Sigmoid colon (tissue), 7 donors: ENCODE results near the gene METTL5. TPM values are rescaled to one million over a fixed set of nuclear protein-coding genes. Genes with fewer than 3 reads are reported as not detected.

ENCODE experiments used
- DNase-seq: peaks from one replicate; pipeline ENCODE4 v3.0.0-alpha.2; 2019
- H3K27ac ChIP-seq, 4 donors: fragments of 200-600 bp; sonication (generic); one replicate each; pipeline ENCODE4 v1.5.1; 2016 to 2019; ENCODE audit warnings: mild to moderate bottlenecking in 1 of 4
- H3K27me3 ChIP-seq, 3 donors: fragments of 200-600 bp; sonication (generic); one replicate each; pipeline ENCODE4 v1.5.1; 2019; ENCODE audit warnings: mild to moderate bottlenecking in 1 of 3
- H3K36me3 ChIP-seq, 4 donors: fragments of 200-600 bp; sonication (generic); one replicate each; pipeline ENCODE4 v1.5.1; 2016 to 2019
- H3K4me1 ChIP-seq, 4 donors: fragments of 200-600 bp; sonication (generic); one replicate each; pipeline ENCODE4 v1.5.1; 2017 to 2019
- H3K4me3 ChIP-seq, 4 donors: fragments of 200-600 bp; sonication (generic); one replicate each; pipeline ENCODE4 v1.5.1; 2017 to 2019; ENCODE audit warnings: mild to moderate bottlenecking in 2 of 4, moderate library complexity in 1 of 4
- H3K9me3 ChIP-seq, 4 donors: fragments of 200-600 bp in 3 of 4; sonication (generic) in 3 of 4; one replicate each; pipeline versions ENCODE4 v1.5.1 to v1.6.1; 2013 to 2019
- EP300 ChIP-seq, 4 donors: sonication (generic); formaldehyde crosslinking; IDR thresholded peaks; one replicate each; pipeline ENCODE4 v1.6.1; 2017; ENCODE audit warnings: antibody characterized with exemption in 4 of 4
- POLR2A ChIP-seq, 2 donors: fragments of 450-650 bp; IDR thresholded peaks; one replicate each; pipeline ENCODE4 v1.6.1; 2016; ENCODE audit warnings: antibody characterized with exemption in 2 of 2, mild to moderate bottlenecking in 2 of 2, moderate library complexity in 2 of 2
- POLR2AphosphoS5 ChIP-seq, 4 donors: sonication (generic); formaldehyde crosslinking; IDR thresholded peaks; one replicate each; pipeline ENCODE4 v1.6.1; 2017; ENCODE audit warnings: antibody characterized with exemption in 4 of 4
- WGBS, 2 donors: extraction: QIAGEN DNeasy Blood & Tissue Kit; methylation state at CpG; one replicate each; pipeline ENCODE4 v1.1.7; 2013; 5-methylcytosine and 5-hydroxymethylcytosine counted together
- intact Hi-C: fragments of 100-400 bp; cut with DNase I; formaldehyde crosslinking; loops from one replicate; pipeline ENCODE4 v1.15.1; 2023
- polyA plus RNA-seq, 3 donors: library from polyadenylated mRNA; stranded (reverse); fragments of 200-250 nt; gene quantifications; one replicate each; pipeline ENCODE4 v1.2.3, GENCODE V29; 2013
- total RNA-seq, 4 donors: library from RNA; depleted of rRNA; stranded (reverse); fragments of >200 nt; gene quantifications; one replicate each; pipeline ENCODE4 v1.1.0, GENCODE V29; 2016
- TF ChIP-seq, protein P1 (sequence below), 4 experiments: fragments of 450-650 bp in 3 of 4; fragments of 200-600 bp in 1 of 4; IDR thresholded peaks; one replicate each; pipeline ENCODE4 v1.5.1; 2016 to 2019; ENCODE audit warnings: antibody characterized with exemption in 4 of 4, mild to moderate bottlenecking in 3 of 4, moderate library complexity in 2 of 4
- donor health status: healthy with polysubstance abuse.
- donor health status: Bipolar disorder and iron deficiency.
- donor health status: healthy.

Gene METTL5
- total and polyA plus RNA-seq, 7 donors: 47.8 to 337 (median 74.9) TPM

DNA sequence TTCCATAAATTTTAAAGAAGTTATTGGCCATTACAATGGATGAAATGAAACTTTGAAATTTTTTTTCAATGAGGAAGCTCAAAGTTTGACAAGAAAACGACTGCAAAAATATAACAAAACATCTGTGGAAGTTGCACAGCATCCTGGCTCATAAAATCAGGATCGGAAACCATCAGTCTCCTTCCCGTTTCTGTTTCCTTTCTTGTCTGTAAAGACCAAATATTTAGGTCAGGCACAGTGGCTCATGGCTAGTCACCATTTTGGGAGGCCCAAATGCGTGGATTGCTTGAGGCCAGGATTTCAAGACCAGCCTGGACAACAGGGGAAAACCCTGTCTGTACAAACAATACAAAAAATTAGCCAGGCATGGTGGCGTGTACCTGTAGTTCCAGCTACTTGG lies 53.7 kb downstream of the METTL5 start:
- Histone ChIP-seq H3K27me3 (no peaks in the 10 kb centered on the region), H3K36me3 (no peaks in the 10 kb centered on the region), H3K4me1 (peaks cover 2 to 21% (median 15%) of the 10 kb centered on the region in 4 donors), H3K9me3 (no peaks in the 10 kb centered on the region), H3K27ac (no peak overlapping the region), H3K4me3 (no peak overlapping the region)
- DNase-seq: no peak
- intact Hi-C loops: no loop called here
- WGBS, 2 donors: 69 to 88% methylated on average over 5 of the region's 5 CpGs
- no peak for TF ChIP-seq POLR2A (IDR thresholded peaks at IDR 0.05)
- TF ChIP-seq POLR2AphosphoS5 (IDR thresholded peaks at IDR 0.05): no peak
- TF ChIP-seq EP300 (IDR thresholded peaks at IDR 0.05): no peak
- TF ChIP-seq, protein P1, sequence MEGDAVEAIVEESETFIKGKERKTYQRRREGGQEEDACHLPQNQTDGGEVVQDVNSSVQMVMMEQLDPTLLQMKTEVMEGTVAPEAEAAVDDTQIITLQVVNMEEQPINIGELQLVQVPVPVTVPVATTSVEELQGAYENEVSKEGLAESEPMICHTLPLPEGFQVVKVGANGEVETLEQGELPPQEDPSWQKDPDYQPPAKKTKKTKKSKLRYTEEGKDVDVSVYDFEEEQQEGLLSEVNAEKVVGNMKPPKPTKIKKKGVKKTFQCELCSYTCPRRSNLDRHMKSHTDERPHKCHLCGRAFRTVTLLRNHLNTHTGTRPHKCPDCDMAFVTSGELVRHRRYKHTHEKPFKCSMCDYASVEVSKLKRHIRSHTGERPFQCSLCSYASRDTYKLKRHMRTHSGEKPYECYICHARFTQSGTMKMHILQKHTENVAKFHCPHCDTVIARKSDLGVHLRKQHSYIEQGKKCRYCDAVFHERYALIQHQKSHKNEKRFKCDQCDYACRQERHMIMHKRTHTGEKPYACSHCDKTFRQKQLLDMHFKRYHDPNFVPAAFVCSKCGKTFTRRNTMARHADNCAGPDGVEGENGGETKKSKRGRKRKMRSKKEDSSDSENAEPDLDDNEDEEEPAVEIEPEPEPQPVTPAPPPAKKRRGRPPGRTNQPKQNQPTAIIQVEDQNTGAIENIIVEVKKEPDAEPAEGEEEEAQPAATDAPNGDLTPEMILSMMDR (IDR thresholded peaks at IDR 0.05): no peak

DNA sequence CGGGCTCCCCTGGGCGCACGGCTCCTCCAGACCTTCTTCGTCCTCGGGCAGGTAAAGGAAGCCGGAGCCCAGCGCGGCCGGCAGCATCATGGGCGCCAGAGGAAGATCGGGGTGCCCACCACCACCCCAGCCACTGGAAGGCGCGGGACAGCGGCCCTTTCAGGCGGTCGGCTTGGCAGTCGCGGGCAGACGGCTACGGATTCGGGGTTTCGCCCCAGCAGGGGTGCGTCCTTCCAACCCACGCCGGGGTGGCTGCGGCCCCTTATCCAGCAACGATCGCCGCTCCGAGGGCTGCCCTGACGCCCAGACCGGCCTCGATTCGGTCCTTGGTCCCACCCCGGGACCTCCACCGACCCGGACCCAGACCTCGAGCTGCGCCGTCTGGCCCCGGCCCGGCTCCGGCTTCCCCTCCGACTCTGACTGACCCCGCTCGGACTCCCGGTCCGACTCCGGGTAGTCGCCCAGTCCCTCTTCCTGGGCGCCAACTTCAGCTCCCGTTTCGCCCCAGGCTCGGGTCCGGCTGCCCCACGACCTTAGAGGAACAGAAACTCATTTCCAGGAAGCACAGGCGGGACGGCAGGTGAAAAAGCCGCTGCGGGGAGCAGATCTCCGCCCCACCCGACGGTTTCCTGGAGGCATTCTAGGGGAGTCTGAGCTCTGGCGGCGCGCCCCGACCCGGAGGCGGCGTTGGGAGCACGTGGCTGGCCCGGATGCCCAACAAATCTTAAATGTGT lies 56.3 kb downstream of the METTL5 start:
- Histone ChIP-seq H3K9me3 (no peaks in the 10 kb centered on the region), H3K4me1 (peaks cover 2 to 17% (median 11%) of the 10 kb centered on the region in 4 donors), H3K4me3 (peak overlapping the region in 3 of 4 donors; percentile 14 to 28 (median 26)), H3K27ac (no peak overlapping the region), H3K36me3 (no peaks in the 10 kb centered on the region), H3K27me3 (no peaks in the 10 kb centered on the region)
- intact Hi-C loops: no loop called here
- WGBS, 2 donors: 31 to 44% methylated on average over 72 of the region's 72 CpGs
- TF ChIP-seq, protein P1 (IDR thresholded peaks at IDR 0.05): no peak
- TF ChIP-seq POLR2AphosphoS5 (IDR thresholded peaks at IDR 0.05) (no peak), POLR2A (IDR thresholded peaks at IDR 0.05) (no peak), EP300 (IDR thresholded peaks at IDR 0.05) (no peak)
- no peak for DNase-seq

DNA sequence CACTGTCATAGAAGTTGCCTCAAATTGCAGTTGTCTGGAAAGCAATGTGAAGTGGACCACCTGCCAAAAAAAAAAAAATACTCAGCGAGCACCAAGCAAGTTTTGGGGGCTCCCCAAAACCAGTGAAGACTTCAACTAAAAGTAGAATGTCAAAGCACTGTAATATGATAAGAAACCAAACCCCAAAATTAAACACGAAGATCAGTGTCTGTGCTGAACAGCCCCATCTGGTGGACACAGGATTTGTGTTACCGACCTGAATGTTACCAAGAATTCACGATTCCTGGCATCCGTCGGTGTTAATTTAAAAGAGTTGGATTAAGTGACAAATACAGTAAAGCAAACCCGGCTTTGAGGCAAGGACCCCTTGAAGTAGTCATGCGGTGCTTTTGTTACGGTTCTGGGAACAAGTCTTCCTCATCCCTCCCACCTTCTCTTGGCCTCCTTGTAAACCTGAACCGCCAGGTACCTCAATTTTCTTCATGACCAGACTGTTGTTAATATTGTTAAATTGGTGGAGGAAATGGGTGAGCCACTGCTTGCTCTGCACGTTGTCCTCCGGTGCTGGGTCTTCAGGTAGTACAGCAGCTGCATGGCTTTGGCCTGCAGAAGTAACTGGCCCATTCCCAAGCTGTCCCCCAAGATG lies 57.3 kb downstream of the METTL5 start:
- Histone ChIP-seq H3K36me3 (no peaks in the 10 kb centered on the region), H3K27me3 (no peaks in the 10 kb centered on the region), H3K9me3 (no peaks in the 10 kb centered on the region), H3K27ac (no peak overlapping the region), H3K4me3 (no peak overlapping the region), H3K4me1 (peaks cover 2 to 17% (median 11%) of the 10 kb centered on the region in 4 donors)
- WGBS, 2 donors: 16 to 27% methylated on average over 12 of the region's 12 CpGs
- TF ChIP-seq, protein P1 (IDR thresholded peaks at IDR 0.05): peak in 3 of 4 experiments; percentile 46 to 65 (median 53)
- TF ChIP-seq POLR2AphosphoS5 (IDR thresholded peaks at IDR 0.05): peak in 1 of 4 donors; percentile 8
- TF ChIP-seq EP300 (IDR thresholded peaks at IDR 0.05): no peak
- no peak for TF ChIP-seq POLR2A (IDR thresholded peaks at IDR 0.05)
- DNase-seq: peak; percentile 67
- intact Hi-C loops: no loop called here

DNA sequence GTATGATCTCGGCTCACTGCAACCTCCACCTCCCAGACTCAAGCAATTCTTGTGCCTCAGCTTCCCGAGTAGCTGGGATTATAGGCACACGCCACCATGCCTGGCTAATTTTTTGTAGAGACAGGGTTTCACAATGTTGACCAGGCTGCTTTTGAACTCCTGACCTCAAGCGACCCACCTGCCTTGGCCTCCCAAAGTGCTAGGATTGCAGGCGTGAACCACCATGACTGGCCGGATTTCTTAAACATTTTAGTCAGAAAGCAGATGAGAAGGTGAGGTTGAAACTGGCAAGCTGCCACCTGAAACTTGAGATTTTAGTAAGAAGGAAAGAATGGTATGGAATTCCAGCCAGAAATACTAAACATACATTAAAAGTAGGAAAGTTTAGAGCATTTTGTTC lies 59.2 kb downstream of the METTL5 start:
- Histone ChIP-seq H3K36me3 (no peaks in the 10 kb centered on the region), H3K4me1 (peaks cover 2 to 17% (median 11%) of the 10 kb centered on the region in 4 donors), H3K27ac (no peak overlapping the region), H3K27me3 (no peaks in the 10 kb centered on the region), H3K9me3 (no peaks in the 10 kb centered on the region), H3K4me3 (no peak overlapping the region)
- TF ChIP-seq POLR2A (IDR thresholded peaks at IDR 0.05) (no peak), POLR2AphosphoS5 (IDR thresholded peaks at IDR 0.05) (no peak), EP300 (IDR thresholded peaks at IDR 0.05) (no peak)
- TF ChIP-seq, protein P1 (IDR thresholded peaks at IDR 0.05): no peak
- no peak for DNase-seq
- 90% methylated on average over 6 of the region's 6 CpGs for WGBS, 2 donors
- intact Hi-C loops: no loop called here
